SU-DHL-6 (cell line): ENCODE data around the gene CDKL1.

ENCODE experiments used
- H2AFZ ChIP-seq: fragments of 200-600 bp; sonication (generic); 2 replicates; pipeline ENCODE4 v1.6.1; 2014; ENCODE audit warnings: low read depth, mild to moderate bottlenecking, moderate library complexity, mixed read lengths, antibody characterized with exemption, low read length; ENCODE audit not compliant: severe bottlenecking
- H3F3A ChIP-seq: fragments of 200-600 bp; shearing (Covaris generic); 2 replicates; pipeline ENCODE4 v1.6.0; 2016; ENCODE audit warnings: antibody characterized with exemption, mild to moderate bottlenecking; ENCODE audit not compliant: insufficient read depth
- H3K27ac ChIP-seq: fragments of 200-600 bp; sonication (generic); 2 replicates; pipeline ENCODE4 v1.5.1; 2016; ENCODE audit warnings: low read depth, mild to moderate bottlenecking, low read length, moderate library complexity, mixed read lengths
- H3K27me3 ChIP-seq: fragments of 200-600 bp; sonication (generic), shearing (Covaris generic); 2 replicates; pipeline ENCODE4 v1.6.0; 2014; ENCODE audit warnings: mild to moderate bottlenecking, low read length
- H3K36me3 ChIP-seq: fragments of 200-600 bp; sonication (generic); 2 replicates; pipeline ENCODE4 v1.6.1; 2014; ENCODE audit warnings: mild to moderate bottlenecking, low read length, mixed read lengths
- H3K4me2 ChIP-seq: fragments of 300-600, 200-600 bp; shearing (Covaris generic), sonication (generic); 2 replicates; pipeline ENCODE4 v1.6.0; 2014; ENCODE audit warnings: low read length, low read depth, mild to moderate bottlenecking; ENCODE audit not compliant: poor library complexity, severe bottlenecking
- H3K4me3 ChIP-seq: fragments of 200-600 bp; sonication (generic); 2 replicates; pipeline ENCODE4 v1.5.1; 2014; ENCODE audit warnings: antibody characterized with exemption, low read length, mild to moderate bottlenecking, mixed read lengths; ENCODE audit not compliant: insufficient read depth, poor library complexity, severe bottlenecking
- H3K79me2 ChIP-seq: fragments of 200-600 bp; sonication (generic); 2 replicates; pipeline ENCODE4 v1.6.1; 2014; ENCODE audit warnings: mild to moderate bottlenecking, low read length, moderate library complexity; ENCODE audit not compliant: insufficient read depth
- H3K9ac ChIP-seq: fragments of 200-600 bp; sonication (generic); 2 replicates; pipeline ENCODE4 v1.7.0; 2014; ENCODE audit warnings: mild to moderate bottlenecking, low read length
- H3K9me2 ChIP-seq: fragments of 200-600 bp; sonication (generic); replicated peaks from 2 replicates; pipeline ENCODE4 v1.6.1; 2014; ENCODE audit warnings: low read length; ENCODE audit not compliant: insufficient read depth
- H3K9me3 ChIP-seq: fragments of 200-600 bp; sonication (generic); 2 replicates; pipeline ENCODE4 v1.6.1; 2014; ENCODE audit warnings: low read length, mixed read lengths; ENCODE audit not compliant: insufficient read depth
- H4K20me1 ChIP-seq: fragments of 200-600 bp; sonication (generic); 2 replicates; pipeline ENCODE4 v1.6.1; 2014; ENCODE audit warnings: low read depth, mild to moderate bottlenecking, antibody characterized with exemption, low read length, moderate library complexity, mixed read lengths
- CTCF ChIP-seq: fragments of 200-600 bp; sonication (generic); IDR thresholded peaks from one replicate; pipeline ENCODE4 v1.5.1; 2017; ENCODE audit warnings: antibody characterized with exemption, mild to moderate bottlenecking, low read length, moderate library complexity; ENCODE audit not compliant: insufficient read depth, poor library complexity, severe bottlenecking
- EZH2phosphoT487 ChIP-seq: fragments of 200-600 bp; sonication (generic), shearing (Covaris generic); conservative IDR thresholded peaks from 2 replicates; pipeline ENCODE4 v1.6.1; 2018; ENCODE audit warnings: mild to moderate bottlenecking, antibody characterized with exemption, low read length, moderate library complexity, mixed read lengths

The CDKL1 gene

GRCh38 chr14:50344876-50345563 lies 51.7 kb downstream of the CDKL1 start:
- no peak overlapping the region for H3K27ac ChIP-seq
- H2AFZ ChIP-seq: no peak overlapping the region

GRCh38 chr14:50344116-50344775 lies 52.4 kb downstream of the CDKL1 start:
- no peak overlapping the region for H3K9ac ChIP-seq
- no peak overlapping the region for H2AFZ ChIP-seq
- H3K4me3 ChIP-seq: no peak overlapping the region
- no peaks in the 10 kb centered on the region for H3K27me3 ChIP-seq
- no peak for TF ChIP-seq CTCF
- TF ChIP-seq EZH2phosphoT487: no peak
- no peaks in the 10 kb centered on the region for H3K9me2 ChIP-seq
- no peaks in the 10 kb centered on the region for H4K20me1 ChIP-seq
- H3K4me2 ChIP-seq: no peak overlapping the region
- no peaks in the 10 kb centered on the region for H3F3A ChIP-seq
- H3K9me3 ChIP-seq: no peaks in the 10 kb centered on the region
- no peaks in the 10 kb centered on the region for H3K79me2 ChIP-seq
- no peaks in the 10 kb centered on the region for H3K36me3 ChIP-seq
- no peak overlapping the region for H3K27ac ChIP-seq

More at GRCh38 chr14:50344876-50345563, 51.7 kb downstream of the CDKL1 start:
- Histone ChIP-seq H3K36me3 (no peaks in the 10 kb centered on the region), H3K4me3 (no peak overlapping the region), H3K79me2 (no peaks in the 10 kb centered on the region), H3K27me3 (no peaks in the 10 kb centered on the region), H4K20me1 (no peaks in the 10 kb centered on the region), H3K9me3 (no peaks in the 10 kb centered on the region), H3K4me2 (no peak overlapping the region), H3K9ac (no peak overlapping the region), H3F3A (no peaks in the 10 kb centered on the region), H3K9me2 (no peaks in the 10 kb centered on the region)
- TF ChIP-seq EZH2phosphoT487: no peak
- TF ChIP-seq CTCF: no peak

GRCh38 chr14:50343434-50343833 lies 53.2 kb downstream of the CDKL1 start:
- Histone ChIP-seq H2AFZ (no peak overlapping the region), H3K9me3 (no peaks in the 10 kb centered on the region), H3K36me3 (no peaks in the 10 kb centered on the region), H3K4me3 (no peak overlapping the region), H3K9me2 (no peaks in the 10 kb centered on the region), H3K4me2 (no peak overlapping the region), H3F3A (no peaks in the 10 kb centered on the region), H3K27ac (no peak overlapping the region), H3K9ac (no peak overlapping the region), H4K20me1 (no peaks in the 10 kb centered on the region), H3K27me3 (no peaks in the 10 kb centered on the region), H3K79me2 (no peaks in the 10 kb centered on the region)
- no peak for TF ChIP-seq EZH2phosphoT487
- TF ChIP-seq CTCF: no peak
